ENCODE results near the gene ADAMTS6.

DNA sequence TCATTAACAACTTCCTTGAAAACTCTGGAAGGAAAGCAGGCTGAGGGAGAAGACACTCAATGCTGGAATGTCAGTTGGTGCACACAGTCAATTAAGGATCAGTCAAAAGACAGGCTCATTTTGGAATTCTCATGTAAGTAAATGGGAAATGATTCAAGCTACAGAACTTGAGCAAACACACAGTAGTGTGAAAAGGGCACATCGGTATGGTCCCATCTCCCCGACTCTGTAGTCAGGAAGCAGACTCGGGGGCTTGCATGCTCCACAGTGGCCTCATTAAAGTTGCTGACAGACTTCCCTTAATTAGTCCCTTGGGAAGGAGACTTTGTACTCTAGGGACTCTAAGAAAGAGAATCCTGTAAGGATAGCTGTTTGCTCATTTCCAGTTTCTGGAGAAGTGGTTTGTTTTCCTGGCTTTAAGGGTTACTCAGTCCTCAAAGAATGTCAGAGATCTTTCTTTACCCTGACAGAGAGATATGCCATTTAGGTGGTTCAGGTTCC, 339.2 kb downstream of the ADAMTS6 start:
- no peak for TF ChIP-seq CTCF (IDR thresholded peaks at IDR 0.05)
- no peak for TF ChIP-seq EZH2 (IDR thresholded peaks at IDR 0.05; ENCODE audit: borderline replicate concordance, insufficient read depth, low read depth, low read length, poor library complexity, severe bottlenecking)
